Measurements from ENCODE around the gene EPYC. TPM values are rescaled to one million over a fixed set of nuclear protein-coding genes. Genes with fewer than 3 reads are reported as not detected.

The EPYC gene
- total RNA-seq, 1 donor from 2014 or later = not detected

GRCh38 chr12:90937651-90938050 is 67.1 kb downstream of the EPYC start:
- no peaks in the 10 kb centered on the region for H3K36me3 Mint-ChIP-seq (ENCODE audit: low read depth, unreplicated experiment)
- TF ChIP-seq CTCF (IDR thresholded peaks at IDR 0.05; ENCODE audit: unreplicated experiment) = no peak
- H3K27me3 Mint-ChIP-seq (ENCODE audit: unreplicated experiment) = no peaks in the 10 kb centered on the region
- peaks cover 8% of the 10 kb centered on the region for H3K4me1 Mint-ChIP-seq (ENCODE audit: unreplicated experiment)
- no peak overlapping the region for H3K27ac Mint-ChIP-seq (ENCODE audit: unreplicated experiment)
- no peak overlapping the region for H3K4me3 Mint-ChIP-seq (ENCODE audit: unreplicated experiment)
- DNase-seq (ENCODE audit: low spot score) = no peak
- no peaks in the 10 kb centered on the region for H3K9me3 Mint-ChIP-seq (ENCODE audit: unreplicated experiment)

- H3K27me3 Mint-ChIP-seq (ENCODE audit: unreplicated experiment) = no peaks in the 10 kb centered on the region
- H3K9me3 Mint-ChIP-seq (ENCODE audit: unreplicated experiment) = no peaks in the 10 kb centered on the region
- no peaks in the 10 kb centered on the region for H3K36me3 Mint-ChIP-seq (ENCODE audit: low read depth, unreplicated experiment)
- H3K27ac Mint-ChIP-seq (ENCODE audit: unreplicated experiment) = no peak overlapping the region
- peaks cover 8% of the 10 kb centered on the region for H3K4me1 Mint-ChIP-seq (ENCODE audit: unreplicated experiment)
- no peak for TF ChIP-seq CTCF (IDR thresholded peaks at IDR 0.05; ENCODE audit: unreplicated experiment)
- no peak for DNase-seq (ENCODE audit: low spot score)
- no peak overlapping the region for H3K4me3 Mint-ChIP-seq (ENCODE audit: unreplicated experiment)
These were observed 68.4 kb downstream of the EPYC start for GRCh38 chr12:90936230-90937005.

GRCh38 chr12:90925562-90925961 is 79.2 kb downstream of the EPYC start:
- TF ChIP-seq CTCF (IDR thresholded peaks at IDR 0.05; ENCODE audit: unreplicated experiment) = no peak
- Mint-ChIP-seq H3K36me3 (ENCODE audit: low read depth, unreplicated experiment) (no peaks in the 10 kb centered on the region), H3K27me3 (ENCODE audit: unreplicated experiment) (peaks cover 2% of the 10 kb centered on the region), H3K27ac (ENCODE audit: unreplicated experiment) (no peak overlapping the region), H3K9me3 (ENCODE audit: unreplicated experiment) (peaks cover 6% of the 10 kb centered on the region), H3K4me3 (ENCODE audit: unreplicated experiment) (no peak overlapping the region), H3K4me1 (ENCODE audit: unreplicated experiment) (peaks cover 10% of the 10 kb centered on the region)
- DNase-seq (ENCODE audit: low spot score) = no peak

GRCh38 chr12:90924406-90924805 is 80.4 kb downstream of the EPYC start:
- H3K4me3 Mint-ChIP-seq (ENCODE audit: unreplicated experiment) = no peak overlapping the region
- TF ChIP-seq CTCF (IDR thresholded peaks at IDR 0.05; ENCODE audit: unreplicated experiment) = no peak
- peaks cover 2% of the 10 kb centered on the region for H3K27me3 Mint-ChIP-seq (ENCODE audit: unreplicated experiment)
- DNase-seq (ENCODE audit: low spot score) = no peak
- H3K4me1 Mint-ChIP-seq (ENCODE audit: unreplicated experiment) = peaks cover 10% of the 10 kb centered on the region
- H3K27ac Mint-ChIP-seq (ENCODE audit: unreplicated experiment) = no peak overlapping the region
- H3K9me3 Mint-ChIP-seq (ENCODE audit: unreplicated experiment) = peaks cover 5% of the 10 kb centered on the region
- no peaks in the 10 kb centered on the region for H3K36me3 Mint-ChIP-seq (ENCODE audit: low read depth, unreplicated experiment)

- Mint-ChIP-seq H3K36me3 (ENCODE audit: low read depth, unreplicated experiment) (no peaks in the 10 kb centered on the region), H3K4me1 (ENCODE audit: unreplicated experiment) (peaks cover 10% of the 10 kb centered on the region), H3K4me3 (ENCODE audit: unreplicated experiment) (no peak overlapping the region), H3K27me3 (ENCODE audit: unreplicated experiment) (peaks cover 2% of the 10 kb centered on the region), H3K27ac (ENCODE audit: unreplicated experiment) (no peak overlapping the region), H3K9me3 (ENCODE audit: unreplicated experiment) (no peaks in the 10 kb centered on the region)
- no peak for TF ChIP-seq CTCF (IDR thresholded peaks at IDR 0.05; ENCODE audit: unreplicated experiment)
- DNase-seq (ENCODE audit: low spot score) = no peak
These were observed 82.6 kb downstream of the EPYC start for GRCh38 chr12:90922145-90922627.
